GM12801 (cell line): ENCODE data around the gene CYRIA.

ENCODE experiments used
- CTCF ChIP-seq: IDR thresholded peaks from one replicate; pipeline ENCODE4 v1.5.1; 2011; ENCODE audit warnings: control low read depth; ENCODE audit not compliant: insufficient read length; ENCODE audit errors: extremely low read depth

The CYRIA gene

GRCh38 chr2:16626997-16627605 lies 38.5 kb downstream of the CYRIA start:
- TF ChIP-seq CTCF, result no peak

- TF ChIP-seq CTCF, result no peak
These were observed 39.1 kb downstream of the CYRIA start for GRCh38 chr2:16626497-16626896.

GRCh38 chr2:16625759-16626158 lies 39.9 kb downstream of the CYRIA start:
- TF ChIP-seq CTCF, result no peak

- no peak for TF ChIP-seq CTCF
These were observed 40.4 kb downstream of the CYRIA start for GRCh38 chr2:16625201-16625729.

- no peak for TF ChIP-seq CTCF
These were observed 41.2 kb downstream of the CYRIA start for GRCh38 chr2:16624436-16624780.

GRCh38 chr2:16623564-16624435 lies 41.8 kb downstream of the CYRIA start:
- no peak for TF ChIP-seq CTCF

GRCh38 chr2:16623031-16623430 lies 42.6 kb downstream of the CYRIA start:
- TF ChIP-seq CTCF, result no peak
